Fibroblast of skin of right quadriceps (primary cell): Measurements from ENCODE around the gene NR2F6.

ENCODE experiments used
- DNase-seq: peaks from one replicate; pipeline ENCODE4 v3.0.0-alpha.2; 2013

Gene NR2F6

DNA sequence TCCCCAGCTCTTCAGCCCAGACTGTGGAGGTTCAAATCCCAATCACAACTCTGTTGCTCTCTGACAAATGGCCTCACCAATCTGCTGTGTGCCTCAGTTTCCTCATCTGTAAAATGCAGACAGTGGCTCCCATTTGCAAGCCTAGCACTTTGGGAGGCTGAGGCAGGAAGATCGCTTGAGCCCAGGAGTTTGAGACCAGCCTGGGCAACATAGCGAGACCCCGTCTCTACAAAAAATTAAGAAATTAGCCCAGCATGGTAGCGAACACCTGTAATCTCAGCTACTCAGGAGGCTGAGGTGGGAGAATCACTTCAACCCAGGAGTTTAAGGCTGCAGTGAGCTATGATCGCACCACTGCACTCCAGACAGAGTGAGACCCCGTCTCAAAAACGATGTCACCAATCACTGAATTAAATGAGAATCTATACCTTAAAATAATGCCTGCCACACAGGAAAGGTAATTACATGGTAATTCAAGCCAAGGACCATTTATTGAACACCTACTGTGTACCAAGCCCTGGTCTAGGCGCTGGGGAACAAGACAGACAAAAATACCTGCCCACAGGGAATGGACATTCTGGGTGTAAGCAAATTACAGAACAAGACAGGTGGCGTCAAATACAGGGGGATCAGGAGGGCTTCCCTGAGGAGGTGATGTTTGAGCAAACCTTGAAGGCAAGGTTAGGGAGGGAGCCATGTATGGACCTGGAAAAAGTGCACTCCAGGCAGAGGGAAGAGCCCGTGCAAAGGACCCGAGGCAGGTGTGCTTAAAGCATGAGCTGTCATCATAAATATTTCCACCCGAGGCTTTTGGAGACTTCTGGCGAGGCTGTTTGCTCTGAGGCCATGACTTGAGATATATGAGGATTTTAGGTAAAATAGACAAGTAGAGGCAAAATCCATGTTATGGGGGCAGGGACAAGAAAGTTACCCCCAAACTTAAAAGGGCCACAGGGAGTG is 7.7 kb downstream of the NR2F6 start:
- no peak for DNase-seq

- no peak for DNase-seq
Measured at GRCh38 chr19:17236811-17237543, 8.7 kb downstream of the NR2F6 start.

GRCh38 chr19:17235971-17236777 is 9.5 kb downstream of the NR2F6 start:
- peak; percentile 52 for DNase-seq

GRCh38 chr19:17235300-17235970 is 10.3 kb downstream of the NR2F6 start:
- DNase-seq = peak; percentile 61

DNA sequence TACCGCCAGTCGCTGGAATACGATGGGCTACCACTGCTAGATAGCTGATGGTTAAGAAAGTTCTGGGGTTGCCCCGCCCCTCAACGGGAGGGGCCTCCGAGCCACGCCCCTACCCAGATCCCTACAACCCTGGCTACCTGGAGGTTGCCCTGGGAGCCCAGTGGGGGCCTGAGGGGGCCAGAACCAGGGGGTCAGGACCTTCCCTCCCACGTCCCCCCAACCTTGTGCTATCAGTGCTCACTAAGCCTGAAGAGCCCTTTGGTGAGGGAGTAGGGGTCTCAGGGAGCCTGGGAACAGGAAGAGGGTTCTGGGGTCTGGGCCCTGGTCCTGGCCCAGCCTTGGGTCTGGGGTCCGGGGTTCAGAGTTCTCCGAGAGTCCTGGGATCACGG is 10.8 kb downstream of the NR2F6 start:
- peak; percentile 38 for DNase-seq

DNA sequence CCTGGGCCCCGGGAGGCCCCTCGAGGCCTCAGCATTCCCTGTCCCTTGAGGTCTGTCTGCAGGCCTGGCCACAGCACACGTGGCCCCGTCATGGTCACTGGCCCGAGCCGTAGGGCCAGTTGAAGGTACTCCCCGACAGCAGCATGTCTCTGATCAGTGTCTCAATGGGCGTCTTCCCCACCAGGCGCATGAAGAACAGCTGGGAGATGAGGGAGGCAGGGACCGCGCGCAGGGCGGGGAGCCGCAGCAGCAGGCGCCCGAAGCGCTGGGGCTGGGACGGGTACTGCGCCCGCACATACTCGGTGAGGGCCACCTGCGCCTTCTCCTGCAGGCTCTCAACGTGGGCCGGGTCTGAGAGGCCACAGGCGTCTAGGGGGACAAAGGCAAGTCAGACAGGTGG is 13.5 kb downstream of the NR2F6 start:
- DNase-seq = no peak

DNA sequence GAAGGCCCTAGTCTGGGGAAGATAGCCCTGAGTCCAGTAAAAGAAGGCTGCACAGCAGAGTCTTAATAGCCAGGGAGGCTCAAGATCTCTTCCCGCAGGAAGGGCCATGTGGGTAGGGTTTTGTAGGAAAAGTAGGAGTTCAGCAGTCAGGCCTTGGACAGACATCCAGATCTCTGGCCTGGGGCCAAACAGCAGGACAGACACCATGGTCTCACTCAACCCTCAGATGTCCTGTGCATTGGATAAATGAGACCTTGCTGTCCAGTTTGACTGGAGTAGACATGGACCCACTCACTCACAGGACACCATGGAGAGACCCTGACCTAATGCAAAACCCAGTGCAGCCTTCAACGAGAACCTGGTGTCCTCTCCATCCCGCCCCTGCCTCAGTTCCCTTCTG is 15.8 kb downstream of the NR2F6 start:
- no peak for DNase-seq

- no peak for DNase-seq
Measured at GRCh38 chr19:17227798-17228367, 17.8 kb downstream of the NR2F6 start.

GRCh38 chr19:17226002-17226933 is 19.5 kb downstream of the NR2F6 start, which contains the start of gene OCEL1:
TSS of gene OCEL1 (plus strand) at chr19:17226226. CDS start at chr19:17226248, 22 bp downstream.
- peak; percentile 96 for DNase-seq

DNA sequence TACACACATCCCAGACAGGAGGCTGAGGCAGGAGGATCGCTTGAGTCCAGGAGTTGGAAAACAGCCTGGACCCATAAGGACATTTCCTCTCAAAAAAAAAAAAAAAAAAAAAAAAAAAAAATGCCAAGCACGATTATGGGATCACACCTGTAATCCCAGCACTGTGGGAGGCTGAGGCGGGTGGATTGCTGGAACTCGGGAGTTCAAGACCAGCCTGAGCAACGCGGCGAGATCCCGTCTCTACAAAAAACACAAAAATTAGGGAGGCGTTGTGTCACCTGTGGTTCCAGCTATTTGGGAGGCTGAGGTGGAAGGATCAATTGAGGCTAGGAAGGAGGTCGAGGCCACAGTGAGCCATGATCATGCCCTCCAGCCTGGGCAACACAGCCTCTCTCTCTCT is 20.7 kb downstream of the NR2F6 start:
- no peak for DNase-seq

GRCh38 chr19:17220207-17220758 is 25.4 kb downstream of the NR2F6 start:
- peak; percentile 63 for DNase-seq

- no peak for DNase-seq
Measured at GRCh38 chr19:17219286-17219685, 26.4 kb downstream of the NR2F6 start.

- DNase-seq = no peak
Measured at GRCh38 chr19:17216058-17216670, 29.6 kb downstream of the NR2F6 start.

DNA sequence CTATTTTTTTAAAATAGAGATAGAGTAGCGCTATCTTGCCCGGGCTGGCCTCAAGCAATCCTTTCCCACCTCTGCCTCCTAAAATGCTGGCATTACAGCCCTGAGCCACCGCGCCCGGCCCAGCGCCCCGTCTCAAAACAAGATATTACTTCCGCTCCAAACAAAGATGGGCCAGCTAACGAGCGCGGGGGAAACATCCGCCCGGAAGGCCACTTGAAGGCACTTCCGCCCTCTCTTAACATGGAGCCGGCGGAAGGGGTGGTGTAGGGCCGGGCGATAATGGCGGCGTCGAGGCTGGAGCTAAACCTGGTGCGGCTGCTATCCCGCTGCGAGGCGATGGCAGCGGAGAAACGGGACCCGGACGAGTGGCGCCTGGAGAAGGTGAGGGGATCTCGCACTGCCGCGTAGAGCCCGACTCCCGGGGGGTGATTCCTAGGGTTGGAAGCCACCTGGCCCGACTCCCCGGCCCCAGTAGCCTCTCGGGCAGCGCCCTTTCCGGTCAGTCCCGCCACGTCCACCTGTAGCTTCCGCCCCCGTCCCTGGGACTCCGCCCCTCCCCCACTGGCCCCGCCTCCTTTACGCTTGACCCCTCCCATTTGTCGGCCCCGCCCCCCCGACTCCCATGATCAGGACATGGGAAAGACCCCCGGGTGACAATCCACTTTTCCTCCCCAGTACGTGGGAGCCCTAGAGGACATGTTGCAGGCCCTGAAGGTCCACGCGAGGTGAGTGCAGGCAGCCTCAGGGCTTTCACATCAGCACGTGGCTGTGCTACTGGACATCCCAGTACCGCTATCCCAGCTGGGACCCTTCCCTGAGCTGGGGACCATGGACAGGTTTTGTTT is 30.4 kb downstream of the NR2F6 start, which contains the start of gene USE1:
TSS of gene USE1 (plus strand) at position 231 of the 845 bp plus-strand sequence. CDS start at position 280, 49 bp downstream.
- DNase-seq = peak; percentile 91

- no peak for DNase-seq
Measured at GRCh38 chr19:17214508-17215126, 31.1 kb downstream of the NR2F6 start.

DNA sequence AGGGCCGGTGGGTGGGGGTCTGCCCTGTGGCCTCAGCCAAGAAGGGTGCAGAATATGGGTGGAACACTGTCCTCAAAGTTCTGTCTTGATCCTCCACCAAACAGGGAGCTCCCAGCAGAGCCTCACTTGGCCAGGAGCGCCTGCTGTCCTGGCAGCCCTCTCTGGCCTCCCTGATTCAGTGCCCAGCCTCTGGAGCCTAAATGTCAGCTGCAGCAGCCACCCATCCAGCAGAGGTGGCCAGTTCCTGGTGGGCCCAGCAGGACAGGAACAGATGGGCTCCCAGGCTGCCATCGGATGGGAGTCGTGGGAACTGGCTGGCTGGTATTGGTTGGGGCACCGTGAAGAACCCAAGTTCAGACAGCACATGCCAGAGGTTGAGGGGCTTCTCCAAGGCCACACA is 32.4 kb downstream of the NR2F6 start:
- no peak for DNase-seq

GRCh38 chr19:17211547-17212446 is 33.9 kb downstream of the NR2F6 start:
- DNase-seq = no peak
